Tibial nerve (tissue), 4 donors: ENCODE data around the gene SPTB.

ENCODE experiments used
- CTCF ChIP-seq, 5 experiments: fragments of 200-600 bp in 3 of 5; fragments of 450-650 bp in 2 of 5; sonication (generic) in 3 of 5; IDR thresholded peaks; one replicate each; pipeline ENCODE4 v1.5.1; 2016 to 2019; ENCODE audit warnings: antibody characterized with exemption in 5 of 5, mild to moderate bottlenecking in 3 of 5, moderate library complexity in 2 of 5
- EP300 ChIP-seq, 2 donors: sonication (generic); formaldehyde crosslinking; IDR thresholded peaks; one replicate each; pipeline ENCODE4 v1.6.1; 2017; ENCODE audit warnings: antibody characterized with exemption in 2 of 2, mild to moderate bottlenecking in 1 of 2
- POLR2A ChIP-seq, 2 donors: fragments of 450-650 bp; IDR thresholded peaks; one replicate each; pipeline ENCODE4 v1.6.1; 2017; ENCODE audit warnings: antibody characterized with exemption in 2 of 2, mild to moderate bottlenecking in 2 of 2, moderate library complexity in 2 of 2

- TF ChIP-seq POLR2A (IDR thresholded peaks at IDR 0.05) = no peak
- no peak for TF ChIP-seq CTCF (IDR thresholded peaks at IDR 0.05)
- no peak for TF ChIP-seq EP300 (IDR thresholded peaks at IDR 0.05)
Measured at GRCh38 chr14:64720131-64720576, 159.6 kb downstream of the SPTB start.
